Vagina (tissue), 2 donors: ENCODE data around the gene CYB561A3.

Experiments used
- POLR2A ChIP-seq, 2 donors: fragments of 450-650 bp; IDR thresholded peaks; one replicate each; pipeline ENCODE4 v1.6.1; 2017; ENCODE audit warnings: antibody characterized with exemption in 2 of 2, mild to moderate bottlenecking in 2 of 2, moderate library complexity in 2 of 2
- TF ChIP-seq, protein P1 (sequence below), 3 experiments: fragments of 450-650 bp in 2 of 3; fragments of 200-600 bp in 1 of 3; sonication (generic) in 1 of 3; IDR thresholded peaks; one replicate each; pipeline ENCODE4 v1.5.1; 2017 to 2019; ENCODE audit warnings: antibody characterized with exemption in 3 of 3, mild to moderate bottlenecking in 2 of 3, moderate library complexity in 2 of 3

DNA sequence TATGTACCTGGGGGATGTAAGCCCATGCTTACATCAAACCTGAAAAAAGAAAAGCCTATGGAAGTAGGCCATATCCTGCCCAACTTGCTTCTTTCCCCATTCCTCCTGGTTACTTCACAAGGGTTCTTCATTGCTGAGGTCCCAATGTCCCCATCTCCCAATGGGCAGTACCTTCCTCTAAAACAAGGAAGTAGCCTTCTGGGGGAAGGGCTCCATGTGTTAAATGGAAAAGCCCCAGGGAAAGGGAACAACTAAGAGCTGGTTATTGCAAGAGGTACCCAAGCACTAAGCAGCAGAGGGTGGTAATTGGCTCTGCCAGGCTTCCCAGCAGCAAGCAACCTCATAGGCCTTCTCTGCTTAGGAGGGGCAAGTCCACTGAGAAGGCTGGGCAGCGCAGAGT, 42.0 kb upstream of the CYB561A3 start:
- TF ChIP-seq, protein P1, sequence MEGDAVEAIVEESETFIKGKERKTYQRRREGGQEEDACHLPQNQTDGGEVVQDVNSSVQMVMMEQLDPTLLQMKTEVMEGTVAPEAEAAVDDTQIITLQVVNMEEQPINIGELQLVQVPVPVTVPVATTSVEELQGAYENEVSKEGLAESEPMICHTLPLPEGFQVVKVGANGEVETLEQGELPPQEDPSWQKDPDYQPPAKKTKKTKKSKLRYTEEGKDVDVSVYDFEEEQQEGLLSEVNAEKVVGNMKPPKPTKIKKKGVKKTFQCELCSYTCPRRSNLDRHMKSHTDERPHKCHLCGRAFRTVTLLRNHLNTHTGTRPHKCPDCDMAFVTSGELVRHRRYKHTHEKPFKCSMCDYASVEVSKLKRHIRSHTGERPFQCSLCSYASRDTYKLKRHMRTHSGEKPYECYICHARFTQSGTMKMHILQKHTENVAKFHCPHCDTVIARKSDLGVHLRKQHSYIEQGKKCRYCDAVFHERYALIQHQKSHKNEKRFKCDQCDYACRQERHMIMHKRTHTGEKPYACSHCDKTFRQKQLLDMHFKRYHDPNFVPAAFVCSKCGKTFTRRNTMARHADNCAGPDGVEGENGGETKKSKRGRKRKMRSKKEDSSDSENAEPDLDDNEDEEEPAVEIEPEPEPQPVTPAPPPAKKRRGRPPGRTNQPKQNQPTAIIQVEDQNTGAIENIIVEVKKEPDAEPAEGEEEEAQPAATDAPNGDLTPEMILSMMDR (IDR thresholded peaks at IDR 0.05): no peak
- TF ChIP-seq POLR2A (IDR thresholded peaks at IDR 0.05): no peak
